WI38 (cell line): ENCODE results near the gene TMX3.

Experiments
- H3K4me3 ChIP-seq: 2 replicates; pipeline ENCODE4 v1.5.1; 2011; ENCODE audit warnings: low read depth, mild to moderate bottlenecking, control low read depth, low read length
- CTCF ChIP-seq: IDR thresholded peaks from 2 replicates; pipeline ENCODE4 v1.5.1; 2012; ENCODE audit warnings: low read depth, mild to moderate bottlenecking, control low read depth, low read length

TMX3 gene

GRCh38 chr18:68739462-68739861 lies 24.6 kb upstream of the TMX3 start:
- no peak for TF ChIP-seq CTCF
- H3K4me3 ChIP-seq = no peak overlapping the region

- H3K4me3 ChIP-seq = no peak overlapping the region
- no peak for TF ChIP-seq CTCF
Observed at GRCh38 chr18:68738564-68738963, 23.7 kb upstream of the TMX3 start.

- TF ChIP-seq CTCF = peak; percentile 74
- H3K4me3 ChIP-seq = no peak overlapping the region
Observed at GRCh38 chr18:68735483-68736343, 20.8 kb upstream of the TMX3 start.

GRCh38 chr18:68734308-68734707 lies 19.4 kb upstream of the TMX3 start:
- H3K4me3 ChIP-seq = no peak overlapping the region
- TF ChIP-seq CTCF = no peak

GRCh38 chr18:68733707-68734106 lies 18.8 kb upstream of the TMX3 start:
- no peak for TF ChIP-seq CTCF
- no peak overlapping the region for H3K4me3 ChIP-seq

GRCh38 chr18:68728081-68728700 lies 13.3 kb upstream of the TMX3 start:
- no peak overlapping the region for H3K4me3 ChIP-seq
- TF ChIP-seq CTCF = no peak

GRCh38 chr18:68727506-68727905 lies 12.6 kb upstream of the TMX3 start:
- no peak for TF ChIP-seq CTCF
- H3K4me3 ChIP-seq = no peak overlapping the region
